ENCODE results near the gene SLC4A4.

The SLC4A4 gene

GRCh38 chr4:71608678-71609071 lies 269.9 kb downstream of the SLC4A4 start:
- DNase-seq, result no peak

- no peak for DNase-seq
Observed at GRCh38 chr4:71609167-71609566, 270.3 kb downstream of the SLC4A4 start.

GRCh38 chr4:71609651-71610050 lies 270.8 kb downstream of the SLC4A4 start:
- no peak for DNase-seq

DNA sequence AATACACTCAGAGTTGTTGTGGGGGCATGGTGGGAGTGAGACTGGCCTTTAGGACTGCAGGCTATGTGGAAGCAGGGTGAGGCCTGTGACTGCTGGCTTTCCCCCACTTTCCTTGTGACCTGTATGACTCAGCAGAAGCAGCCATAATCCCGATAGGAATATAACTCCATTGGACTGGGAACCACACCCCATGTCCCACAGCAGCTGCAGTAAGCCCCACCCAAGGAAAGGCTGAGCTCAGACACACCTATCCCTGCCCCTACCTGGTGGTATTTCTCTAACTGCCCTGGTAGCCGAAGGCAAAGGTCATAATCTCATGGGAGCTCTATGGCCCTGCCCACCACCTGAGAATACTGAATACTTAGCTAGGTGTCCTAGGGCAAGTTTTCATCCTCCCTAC lies 275.8 kb downstream of the SLC4A4 start:
- no peak for DNase-seq

- no peak for DNase-seq
Observed at GRCh38 chr4:71616168-71616811, 277.5 kb downstream of the SLC4A4 start.

All from activated CD4-positive, alpha-beta T cell treated with anti-CD3 and anti-CD28 coated beads, Interleukin-2, amount 50 U/mL, for 16 hours (primary cell).